RWPE2 (cell line): ENCODE results near the gene ORMDL1.
A peak's percentile ranks its signal among the peaks of the same experiment; 100 is the strongest.

ENCODE experiments used
- ATAC-seq: fragments of 200-7000 bp; cut with Tn5 transposase; 3 replicates; pipeline ENCODE4 v1.9.1; 2021; ENCODE audit warnings: low read depth
- DNase-seq: peaks from one replicate; pipeline ENCODE4 v3.0.0-alpha.2; 2020; ENCODE audit warnings: low spot score
- H3K27ac ChIP-seq: fragments of 450-650 bp; 2 replicates; pipeline ENCODE4 v1.5.1; 2017; ENCODE audit warnings: mild to moderate bottlenecking; ENCODE audit not compliant: poor library complexity, severe bottlenecking
- H3K27me3 ChIP-seq: fragments of 250-450 bp; sonication (Bioruptor Pico); 2 replicates; pipeline ENCODE4 v1.5.1; 2021; ENCODE audit warnings: mild to moderate bottlenecking, moderate library complexity; ENCODE audit not compliant: insufficient read depth, poor library complexity, severe bottlenecking
- H3K36me3 ChIP-seq: fragments of 250-450 bp; sonication (Bioruptor Pico); 2 replicates; pipeline ENCODE4 v1.5.1; 2020; ENCODE audit warnings: low read depth, mild to moderate bottlenecking, moderate library complexity
- H3K4me1 ChIP-seq: fragments of 250-450 bp; sonication (Bioruptor Pico); 2 replicates; pipeline ENCODE4 v1.5.1; 2021; ENCODE audit warnings: mild to moderate bottlenecking, moderate library complexity; ENCODE audit not compliant: insufficient read depth, poor library complexity, severe bottlenecking
- H3K4me3 ChIP-seq: fragments of 250-450 bp; sonication (Bioruptor Pico); 2 replicates; pipeline ENCODE4 v1.5.1; 2021; ENCODE audit warnings: mild to moderate bottlenecking, moderate library complexity; ENCODE audit not compliant: severe bottlenecking
- H3K9me3 ChIP-seq: fragments of 250-450 bp; sonication (Bioruptor Pico); 2 replicates; pipeline ENCODE4 v1.5.1; 2021; ENCODE audit warnings: mild to moderate bottlenecking, moderate library complexity; ENCODE audit not compliant: severe bottlenecking
- TF ChIP-seq, protein P1 (sequence below): fragments of 450-650 bp; IDR thresholded peaks from one replicate; pipeline ENCODE4 v1.5.1; 2017; ENCODE audit warnings: mild to moderate bottlenecking, moderate library complexity; ENCODE audit not compliant: poor library complexity, severe bottlenecking

ORMDL1 gene, protein sequence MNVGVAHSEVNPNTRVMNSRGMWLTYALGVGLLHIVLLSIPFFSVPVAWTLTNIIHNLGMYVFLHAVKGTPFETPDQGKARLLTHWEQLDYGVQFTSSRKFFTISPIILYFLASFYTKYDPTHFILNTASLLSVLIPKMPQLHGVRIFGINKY

DNA sequence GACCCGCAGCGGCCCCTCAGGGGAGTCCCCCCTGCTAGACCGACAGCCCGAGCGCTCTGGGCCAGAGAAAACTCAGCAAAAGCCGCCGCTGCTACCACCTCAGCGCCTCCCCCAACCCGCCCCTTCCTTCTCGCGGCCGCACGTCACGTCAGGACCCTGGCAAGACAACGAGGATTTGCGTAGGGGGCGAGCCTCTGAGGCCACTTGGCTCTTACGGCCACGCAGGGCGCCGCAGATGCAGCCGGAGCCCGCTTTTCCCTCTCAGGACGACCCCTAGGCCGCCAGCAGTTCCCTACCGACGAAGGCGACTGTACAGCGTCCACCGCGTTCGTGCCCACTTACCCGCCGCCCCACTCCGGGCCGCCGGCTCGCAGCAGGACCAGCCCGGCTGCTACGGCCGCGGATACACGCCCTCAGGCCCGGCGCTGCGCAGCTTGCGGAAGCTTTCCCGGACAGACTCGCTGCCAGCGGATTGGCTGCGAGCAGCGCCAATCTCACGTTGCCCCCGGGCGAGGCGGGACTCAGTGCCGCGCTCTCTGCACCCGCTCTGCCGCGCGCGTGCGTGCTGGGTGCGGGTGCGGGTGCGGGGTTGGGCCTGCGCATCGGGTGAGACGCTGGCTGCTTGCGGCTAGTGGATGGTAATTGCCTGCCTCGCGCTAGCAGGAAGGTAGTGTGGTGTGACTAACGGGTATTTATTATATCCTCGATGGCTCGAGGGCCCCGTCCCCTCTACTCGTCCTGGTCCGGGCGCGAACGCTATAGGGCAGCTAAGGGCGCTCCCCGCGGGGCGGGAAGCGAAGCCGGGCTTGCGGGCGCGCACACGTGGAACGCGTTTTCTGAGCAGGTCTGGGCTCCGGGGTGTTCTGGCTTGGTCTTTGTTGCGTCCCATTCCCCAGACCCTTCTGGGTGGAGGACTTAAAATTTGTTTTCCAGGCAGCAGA is at the start of gene ORMDL1, which contains the start of gene PMS1:
Gene ORMDL1 (minus strand): TSS at position 413 of the 941 bp plus-strand sequence. CDS start 1,744 bp downstream, outside the sequence.
Gene PMS1 (plus strand): TSS at position 524 of the 941 bp plus-strand sequence. CDS start 7,360 bp downstream, outside the sequence.
- H3K4me1 ChIP-seq, result no peaks in the 10 kb centered on the region
- H3K27me3 ChIP-seq, result no peaks in the 10 kb centered on the region
- no peaks in the 10 kb centered on the region for H3K9me3 ChIP-seq
- H3K4me3 ChIP-seq, result peak within 1 kb of the TSS; percentile 67
- DNase-seq (peak; percentile 94), ATAC-seq (peak; percentile 94)
- TF ChIP-seq, protein P1, sequence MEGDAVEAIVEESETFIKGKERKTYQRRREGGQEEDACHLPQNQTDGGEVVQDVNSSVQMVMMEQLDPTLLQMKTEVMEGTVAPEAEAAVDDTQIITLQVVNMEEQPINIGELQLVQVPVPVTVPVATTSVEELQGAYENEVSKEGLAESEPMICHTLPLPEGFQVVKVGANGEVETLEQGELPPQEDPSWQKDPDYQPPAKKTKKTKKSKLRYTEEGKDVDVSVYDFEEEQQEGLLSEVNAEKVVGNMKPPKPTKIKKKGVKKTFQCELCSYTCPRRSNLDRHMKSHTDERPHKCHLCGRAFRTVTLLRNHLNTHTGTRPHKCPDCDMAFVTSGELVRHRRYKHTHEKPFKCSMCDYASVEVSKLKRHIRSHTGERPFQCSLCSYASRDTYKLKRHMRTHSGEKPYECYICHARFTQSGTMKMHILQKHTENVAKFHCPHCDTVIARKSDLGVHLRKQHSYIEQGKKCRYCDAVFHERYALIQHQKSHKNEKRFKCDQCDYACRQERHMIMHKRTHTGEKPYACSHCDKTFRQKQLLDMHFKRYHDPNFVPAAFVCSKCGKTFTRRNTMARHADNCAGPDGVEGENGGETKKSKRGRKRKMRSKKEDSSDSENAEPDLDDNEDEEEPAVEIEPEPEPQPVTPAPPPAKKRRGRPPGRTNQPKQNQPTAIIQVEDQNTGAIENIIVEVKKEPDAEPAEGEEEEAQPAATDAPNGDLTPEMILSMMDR, result no peak
- peak within 1 kb of the TSS; percentile 65 for H3K27ac ChIP-seq
- H3K36me3 ChIP-seq, result peaks cover 72% of the 10 kb centered on the region

DNA sequence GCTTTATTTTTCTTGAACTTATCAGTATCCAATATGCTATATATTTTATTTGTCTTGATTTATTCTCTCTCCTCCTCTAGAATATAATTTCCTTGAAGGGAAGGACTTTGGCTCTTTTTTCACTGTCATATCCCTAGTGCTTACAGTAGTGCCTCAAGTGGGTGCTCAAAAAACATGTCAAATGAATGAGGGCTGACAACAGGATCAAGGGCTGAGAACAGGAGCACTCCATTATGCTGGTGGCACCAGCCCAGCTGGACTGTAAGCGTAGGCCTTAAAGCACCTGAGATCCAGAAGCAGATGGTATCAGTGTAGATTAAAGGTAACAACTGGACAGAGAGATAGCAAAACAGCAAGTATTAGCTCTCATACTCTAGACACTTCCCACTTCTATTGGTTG is 46.4 kb upstream of the ORMDL1 start:
- Histone ChIP-seq H3K27ac (no peak overlapping the region), H3K4me3 (no peak overlapping the region), H3K4me1 (no peaks in the 10 kb centered on the region), H3K27me3 (no peaks in the 10 kb centered on the region), H3K9me3 (no peaks in the 10 kb centered on the region), H3K36me3 (peaks cover 19% of the 10 kb centered on the region)
- ATAC-seq (no peak), DNase-seq (no peak)
- TF ChIP-seq, protein P1, result no peak

DNA sequence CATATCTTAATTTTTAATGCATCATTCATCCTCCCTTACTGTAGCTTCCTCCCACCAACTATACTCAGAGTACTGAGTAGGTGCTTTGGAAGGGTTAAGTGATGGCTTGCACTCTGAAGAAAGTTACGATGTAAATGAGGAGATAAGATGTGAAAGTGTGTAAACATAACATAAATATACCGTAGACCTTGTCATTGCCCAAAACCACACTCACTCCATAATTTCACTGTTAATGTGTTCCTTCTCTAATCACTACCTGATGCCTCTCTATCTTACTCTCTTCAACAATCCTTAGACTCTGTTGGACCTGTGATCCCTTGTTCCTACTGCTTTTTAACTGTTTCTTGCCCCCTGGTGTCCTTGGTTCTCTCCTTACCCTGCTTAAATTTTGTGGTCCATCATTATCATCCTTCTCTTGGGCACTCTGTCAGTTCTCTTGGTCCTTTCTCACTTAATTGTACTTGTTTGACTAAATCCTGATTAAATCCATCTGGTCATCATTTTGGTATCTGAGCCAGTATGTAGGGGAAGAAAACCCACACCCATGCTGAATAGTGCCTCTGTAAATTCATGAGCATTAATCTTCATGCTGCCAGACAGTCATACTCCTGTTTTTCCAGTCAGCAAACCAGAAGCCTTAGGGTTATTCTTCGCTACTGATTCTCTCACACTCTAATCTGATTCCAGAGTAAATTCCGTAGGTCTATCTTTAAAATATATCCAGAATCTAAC is 45.1 kb upstream of the ORMDL1 start:
- H3K36me3 ChIP-seq, result peaks cover 31% of the 10 kb centered on the region
- no peaks in the 10 kb centered on the region for H3K9me3 ChIP-seq
- ATAC-seq (no peak), DNase-seq (no peak)
- H3K4me3 ChIP-seq, result no peak overlapping the region
- H3K27me3 ChIP-seq, result no peaks in the 10 kb centered on the region
- H3K27ac ChIP-seq, result no peak overlapping the region
- no peaks in the 10 kb centered on the region for H3K4me1 ChIP-seq
- TF ChIP-seq, protein P1, result no peak

DNA sequence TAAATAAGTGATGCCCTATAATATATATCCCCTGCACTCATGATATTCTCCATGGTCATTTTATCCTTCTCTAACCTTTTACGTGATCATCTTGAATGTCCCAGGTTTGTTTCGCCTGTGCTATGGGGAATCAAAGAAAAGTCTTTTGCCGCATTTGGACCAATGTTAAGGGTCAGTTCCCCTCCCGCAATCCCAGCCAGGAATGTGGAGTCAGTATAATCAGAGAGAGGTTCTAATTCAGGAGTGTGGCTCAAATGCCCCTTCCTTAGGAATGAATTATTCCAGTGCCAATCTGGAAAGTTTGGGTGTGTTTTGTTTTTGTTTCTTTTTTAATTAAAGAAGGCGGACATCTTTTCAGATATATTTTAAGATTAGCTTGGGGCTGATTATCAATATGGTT is 41.9 kb upstream of the ORMDL1 start:
- DNase-seq, result no peak
- H3K27ac ChIP-seq, result no peak overlapping the region
- H3K27me3 ChIP-seq, result no peaks in the 10 kb centered on the region
- no peaks in the 10 kb centered on the region for H3K4me1 ChIP-seq
- no peak for ATAC-seq
- H3K4me3 ChIP-seq, result no peak overlapping the region
- no peaks in the 10 kb centered on the region for H3K9me3 ChIP-seq
- TF ChIP-seq, protein P1, result no peak
- peaks cover 48% of the 10 kb centered on the region for H3K36me3 ChIP-seq
